Fibroblast of the aortic adventitia (primary cell): ENCODE measurements around the gene MYO5A. TPM values are rescaled to one million over a fixed set of nuclear protein-coding genes. Genes with fewer than 3 reads are reported as not detected.

Experiments
- DNase-seq: peaks from one replicate; pipeline ENCODE4 v3.0.0-alpha.2; 2010; ENCODE audit warnings: low read depth
- H3K4me3 ChIP-seq: 2 replicates; pipeline ENCODE4 v1.5.1; 2011; ENCODE audit warnings: low read depth, mild to moderate bottlenecking, control low read depth, low read length, moderate library complexity
- total RNA-seq: library from RNA; depleted of rRNA; stranded (reverse); fragments of >200 nt; gene quantifications from 2 replicates; pipeline ENCODE4 v1.2.3, GENCODE V29; 2012; ENCODE audit warnings: low replicate concordance
- TF ChIP-seq, protein P1 (sequence below): IDR thresholded peaks from 2 replicates; pipeline ENCODE4 v1.5.1; 2011; ENCODE audit warnings: mild to moderate bottlenecking, low read length, control low read depth, inconsistent platforms; ENCODE audit not compliant: insufficient read depth

Gene MYO5A
- total RNA-seq, 1 donor, result 80.3 TPM

DNA sequence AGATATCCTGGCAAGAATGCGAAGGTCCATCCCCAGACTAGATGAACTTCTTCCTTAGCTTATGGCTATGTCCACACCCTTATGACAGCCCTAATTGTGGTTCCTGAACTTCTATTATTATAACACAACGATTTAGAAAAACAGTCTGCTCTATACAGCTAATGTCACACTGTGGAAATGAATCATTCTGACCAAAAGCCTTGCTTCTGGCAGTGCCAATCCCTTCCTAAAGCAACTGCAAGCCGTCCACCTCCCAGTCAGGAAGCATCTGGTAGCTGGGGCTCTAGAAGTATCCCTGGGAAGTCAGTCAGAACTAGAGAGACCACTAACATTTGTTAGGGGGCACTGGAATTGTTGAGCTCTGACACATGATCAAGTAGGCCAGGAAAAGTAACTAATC lies 45.0 kb downstream of the MYO5A start:
- TF ChIP-seq, protein P1, sequence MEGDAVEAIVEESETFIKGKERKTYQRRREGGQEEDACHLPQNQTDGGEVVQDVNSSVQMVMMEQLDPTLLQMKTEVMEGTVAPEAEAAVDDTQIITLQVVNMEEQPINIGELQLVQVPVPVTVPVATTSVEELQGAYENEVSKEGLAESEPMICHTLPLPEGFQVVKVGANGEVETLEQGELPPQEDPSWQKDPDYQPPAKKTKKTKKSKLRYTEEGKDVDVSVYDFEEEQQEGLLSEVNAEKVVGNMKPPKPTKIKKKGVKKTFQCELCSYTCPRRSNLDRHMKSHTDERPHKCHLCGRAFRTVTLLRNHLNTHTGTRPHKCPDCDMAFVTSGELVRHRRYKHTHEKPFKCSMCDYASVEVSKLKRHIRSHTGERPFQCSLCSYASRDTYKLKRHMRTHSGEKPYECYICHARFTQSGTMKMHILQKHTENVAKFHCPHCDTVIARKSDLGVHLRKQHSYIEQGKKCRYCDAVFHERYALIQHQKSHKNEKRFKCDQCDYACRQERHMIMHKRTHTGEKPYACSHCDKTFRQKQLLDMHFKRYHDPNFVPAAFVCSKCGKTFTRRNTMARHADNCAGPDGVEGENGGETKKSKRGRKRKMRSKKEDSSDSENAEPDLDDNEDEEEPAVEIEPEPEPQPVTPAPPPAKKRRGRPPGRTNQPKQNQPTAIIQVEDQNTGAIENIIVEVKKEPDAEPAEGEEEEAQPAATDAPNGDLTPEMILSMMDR, result no peak
- peak; percentile 68 for DNase-seq
- H3K4me3 ChIP-seq, result no peak overlapping the region

DNA sequence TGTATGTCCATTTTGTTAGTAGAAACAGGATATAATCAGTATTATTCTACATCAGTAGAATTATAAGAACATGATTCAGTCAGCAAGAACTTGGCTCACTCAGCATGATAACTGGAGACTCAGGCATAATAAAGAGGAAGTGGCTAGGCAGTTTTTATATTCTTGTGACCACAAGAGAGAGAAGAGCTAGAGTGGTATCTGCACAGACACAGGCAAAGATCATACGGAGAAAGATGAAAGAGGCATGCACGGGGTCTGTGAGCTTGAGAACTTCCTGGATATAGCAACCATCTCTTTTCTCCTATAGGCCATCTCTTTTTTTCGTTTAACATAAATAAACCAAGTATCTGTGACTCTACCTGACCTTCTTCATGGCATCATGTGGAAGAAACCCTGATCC lies 46.8 kb downstream of the MYO5A start:
- no peak overlapping the region for H3K4me3 ChIP-seq
- TF ChIP-seq, protein P1, result no peak
- DNase-seq, result peak; percentile 76

DNA sequence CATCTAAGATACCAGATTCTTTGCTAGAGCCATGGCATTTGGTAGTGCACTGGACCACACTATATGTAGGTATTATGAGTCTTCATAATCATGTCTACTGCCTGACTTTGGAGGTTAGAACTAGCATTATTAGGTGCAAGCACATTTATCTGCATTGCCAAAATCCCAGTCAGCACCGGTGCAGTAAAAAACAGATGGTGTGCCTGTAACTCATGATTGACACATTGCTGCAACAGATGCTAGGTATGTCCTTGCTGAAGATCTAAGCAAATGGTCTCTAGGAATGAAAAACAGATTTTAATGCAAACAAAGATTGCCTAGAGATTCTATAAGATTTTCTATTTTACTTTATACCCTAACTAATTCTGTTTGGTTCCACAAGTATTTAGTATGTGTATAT lies 47.7 kb downstream of the MYO5A start:
- no peak for DNase-seq
- H3K4me3 ChIP-seq, result no peak overlapping the region
- TF ChIP-seq, protein P1, result no peak

DNA sequence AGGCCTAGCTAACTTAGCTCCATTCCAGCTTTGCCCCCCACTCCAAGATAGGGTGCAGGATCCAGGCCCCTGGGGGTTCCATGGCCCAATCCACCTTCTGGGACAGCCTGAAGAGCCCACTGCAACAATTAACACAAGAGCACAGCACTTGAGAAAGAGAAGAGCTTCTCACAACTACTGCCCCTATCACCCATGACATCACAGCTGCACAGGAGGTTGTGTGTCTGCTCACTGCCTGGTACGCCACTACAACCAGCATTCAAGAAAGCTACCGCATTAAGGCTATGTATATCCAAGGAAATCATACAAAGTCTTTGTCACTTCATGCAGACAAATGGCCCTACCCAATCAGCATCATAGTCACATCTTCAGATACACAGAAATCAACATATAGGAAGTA lies 62.0 kb downstream of the MYO5A start:
- H3K4me3 ChIP-seq, result no peak overlapping the region
- TF ChIP-seq, protein P1, result no peak
- no peak for DNase-seq

DNA sequence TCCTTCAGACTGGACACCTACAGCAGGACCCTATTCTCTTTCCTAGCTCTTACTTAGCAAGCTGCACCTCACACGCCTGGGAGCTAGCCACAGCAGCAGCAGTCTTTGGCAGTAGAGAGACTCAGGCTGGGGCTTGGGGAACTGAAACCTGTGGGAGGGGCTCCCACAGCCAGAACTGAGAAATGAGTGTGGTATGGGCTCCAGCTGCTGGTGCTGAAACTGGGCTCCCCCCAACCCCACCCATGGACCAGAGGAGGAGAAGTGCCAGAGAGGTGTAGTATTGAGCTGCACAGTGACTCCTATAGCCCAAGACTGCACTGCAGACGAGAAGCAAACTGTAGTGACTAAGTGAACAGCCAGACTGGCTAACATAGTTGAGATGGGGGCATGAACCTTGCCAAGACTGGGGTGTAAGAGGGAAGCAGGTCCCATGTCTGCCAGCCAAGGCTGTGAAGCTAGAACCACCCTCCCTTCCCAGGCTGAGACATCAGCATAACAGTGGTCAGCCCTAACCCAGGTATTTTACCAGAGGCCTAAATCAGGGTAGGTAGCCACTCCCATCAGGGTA lies 62.5 kb downstream of the MYO5A start:
- DNase-seq, result no peak
- no peak overlapping the region for H3K4me3 ChIP-seq
- TF ChIP-seq, protein P1, result no peak

DNA sequence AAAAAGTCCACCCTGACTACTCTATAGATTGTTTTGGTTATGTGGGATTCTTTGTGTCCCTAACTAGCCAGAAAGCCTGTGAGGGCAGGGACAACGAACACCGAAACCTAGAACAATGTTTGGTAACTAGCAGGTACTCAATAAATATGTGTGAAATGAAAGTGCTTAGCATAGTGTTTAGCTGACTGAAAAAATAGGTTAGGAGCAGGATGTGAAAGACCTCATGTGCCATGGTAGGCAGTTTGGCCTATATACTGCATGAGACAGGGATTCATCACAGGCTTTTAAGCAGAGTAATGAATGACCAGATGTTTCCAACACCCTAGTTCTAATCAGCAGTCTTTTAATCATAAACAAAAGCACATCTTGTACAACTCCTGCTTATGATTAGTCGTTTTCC lies 64.2 kb downstream of the MYO5A start:
- TF ChIP-seq, protein P1, result no peak
- no peak for DNase-seq

DNA sequence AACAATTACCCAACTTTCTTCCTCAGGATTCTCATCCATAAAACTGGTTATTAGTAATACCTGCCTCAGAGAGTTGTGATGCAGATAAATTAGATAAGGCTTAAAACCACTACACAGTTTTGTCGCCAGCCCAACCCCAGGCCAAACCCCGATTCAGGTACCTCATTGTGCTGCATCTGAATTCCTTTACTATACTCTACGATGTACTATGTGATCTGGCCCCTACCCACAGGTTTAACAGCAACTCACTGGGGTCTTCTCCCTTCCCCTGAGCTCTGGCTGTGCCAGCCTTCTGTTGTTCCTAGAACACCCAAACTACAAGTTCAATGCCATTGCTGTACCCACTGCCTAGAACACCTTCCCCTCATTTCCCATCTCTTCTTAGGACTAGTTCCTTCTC lies 64.6 kb downstream of the MYO5A start:
- DNase-seq, result no peak
- TF ChIP-seq, protein P1, result no peak
- no peak overlapping the region for H3K4me3 ChIP-seq

More for the DNA sequence above, 64.2 kb downstream of the MYO5A start:
- H3K4me3 ChIP-seq, result no peak overlapping the region
